MM.1S (cell line): ENCODE data around the gene JMJD7.

Experiments
- DNase-seq: peaks from one replicate; pipeline ENCODE4 v3.0.0-alpha.2; 2015
- H2AFZ ChIP-seq: fragments of 300-600 bp; sonication (generic); 2 replicates; pipeline ENCODE4 v1.6.0; 2016; ENCODE audit warnings: antibody characterized with exemption, low read length
- H3F3A ChIP-seq: fragments of 300-600 bp; sonication (generic); 2 replicates; pipeline ENCODE4 v1.6.1; 2016; ENCODE audit warnings: mild to moderate bottlenecking, antibody characterized with exemption, low read length, moderate library complexity, mixed read lengths; ENCODE audit not compliant: insufficient read depth
- H3K27ac ChIP-seq: fragments of 300-600 bp; sonication (generic); 2 replicates; pipeline ENCODE4 v1.5.1; 2016; ENCODE audit warnings: mild to moderate bottlenecking, low read length
- H3K27me3 ChIP-seq: fragments of 300-600 bp; sonication (generic); replicated peaks from 2 replicates; pipeline ENCODE4 v1.6.0; 2016; ENCODE audit warnings: low read length; ENCODE audit not compliant: insufficient read depth
- H3K36me3 ChIP-seq: fragments of 300-600 bp; sonication (generic); replicated peaks from 2 replicates; pipeline ENCODE4 v1.6.1; 2016; ENCODE audit warnings: mild to moderate bottlenecking, low read length, mixed read lengths; ENCODE audit not compliant: insufficient read depth
- H3K4me1 ChIP-seq: fragments of 300-600 bp; sonication (generic); 2 replicates; pipeline ENCODE4 v1.6.1; 2016; ENCODE audit warnings: low read length, mixed read lengths
- H3K4me2 ChIP-seq: fragments of 300-600 bp; sonication (generic); 2 replicates; pipeline ENCODE4 v1.6.0; 2016; ENCODE audit warnings: low read depth, low read length
- H3K4me3 ChIP-seq: fragments of 300-600 bp; sonication (generic); 2 replicates; pipeline ENCODE4 v1.5.1; 2016; ENCODE audit warnings: low read length, mixed read lengths
- H3K79me2 ChIP-seq: fragments of 300-600 bp; sonication (generic); 2 replicates; pipeline ENCODE4 v1.6.1; 2016; ENCODE audit warnings: mixed run types, low read length, mixed read lengths
- H3K9ac ChIP-seq: fragments of 300-600 bp; sonication (generic); 2 replicates; pipeline ENCODE4 v1.6.1; 2016; ENCODE audit warnings: low read length, mixed read lengths
- H3K9me2 ChIP-seq: fragments of 300-600 bp; sonication (generic); replicated peaks from 2 replicates; pipeline ENCODE4 v1.6.1; 2016; ENCODE audit warnings: mild to moderate bottlenecking, low read length, mixed read lengths; ENCODE audit not compliant: insufficient read depth
- H3K9me3 ChIP-seq: fragments of 300-600 bp; sonication (generic); replicated peaks from 2 replicates; pipeline ENCODE4 v1.6.1; 2016; ENCODE audit warnings: mild to moderate bottlenecking, low read length, mixed read lengths; ENCODE audit not compliant: insufficient read depth
- H4K20me1 ChIP-seq: fragments of 300-600 bp; sonication (generic); 2 replicates; pipeline ENCODE4 v1.6.1; 2016; ENCODE audit warnings: mild to moderate bottlenecking, low read length, moderate library complexity, mixed read lengths; ENCODE audit not compliant: insufficient read depth
- EZH2 ChIP-seq: fragments of 300-600 bp; sonication (generic); optimal IDR thresholded peaks from 2 replicates; pipeline ENCODE3; 2017; ENCODE audit warnings: low read depth, mild to moderate bottlenecking, antibody characterized with exemption, low read length, mixed read lengths
- EZH2phosphoT487 ChIP-seq: fragments of 300-600 bp; sonication (generic); IDR thresholded peaks from 2 replicates; pipeline ENCODE4 v1.6.1; 2018; ENCODE audit warnings: antibody characterized with exemption, low read length
- TF ChIP-seq, protein P1 (sequence below): fragments of 300-600 bp; sonication (generic); IDR thresholded peaks from 2 replicates; pipeline ENCODE4 v1.5.1; 2016; ENCODE audit warnings: antibody characterized with exemption, low read length, mixed read lengths

Gene JMJD7

DNA sequence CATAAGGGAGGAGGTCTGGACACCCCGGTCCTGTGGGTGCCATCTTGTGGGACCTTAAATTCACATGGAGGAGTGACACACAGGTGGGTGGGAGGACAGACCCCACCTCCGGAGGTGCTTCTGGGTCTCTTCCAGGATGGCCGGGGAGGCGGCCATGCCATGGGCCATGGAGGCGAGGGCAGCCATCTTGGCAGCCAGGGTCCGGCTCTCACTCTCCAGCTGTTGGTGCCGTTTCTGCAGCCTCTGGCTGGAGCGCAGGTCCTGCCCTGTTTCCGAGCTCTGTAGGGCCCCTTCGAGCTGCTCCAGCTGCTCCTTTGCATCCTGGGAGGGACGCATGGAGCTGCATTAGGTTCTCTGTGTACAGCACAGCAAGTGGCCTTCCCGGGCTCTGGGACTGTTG, 46.8 kb downstream of the JMJD7 start:
- Histone ChIP-seq H3K4me1 (no peaks in the 10 kb centered on the region), H3K27ac (no peak overlapping the region), H3K9ac (no peak overlapping the region), H3K36me3 (no peaks in the 10 kb centered on the region), H2AFZ (no peak overlapping the region), H3K9me3 (no peaks in the 10 kb centered on the region), H3K27me3 (peaks cover 66% of the 10 kb centered on the region), H3K4me2 (no peak overlapping the region), H3K79me2 (no peaks in the 10 kb centered on the region), H3K9me2 (no peaks in the 10 kb centered on the region), H3K4me3 (no peak overlapping the region), H4K20me1 (no peaks in the 10 kb centered on the region), H3F3A (no peaks in the 10 kb centered on the region)
- no peak for TF ChIP-seq EZH2phosphoT487
- TF ChIP-seq EZH2: no peak
- TF ChIP-seq, protein P1, sequence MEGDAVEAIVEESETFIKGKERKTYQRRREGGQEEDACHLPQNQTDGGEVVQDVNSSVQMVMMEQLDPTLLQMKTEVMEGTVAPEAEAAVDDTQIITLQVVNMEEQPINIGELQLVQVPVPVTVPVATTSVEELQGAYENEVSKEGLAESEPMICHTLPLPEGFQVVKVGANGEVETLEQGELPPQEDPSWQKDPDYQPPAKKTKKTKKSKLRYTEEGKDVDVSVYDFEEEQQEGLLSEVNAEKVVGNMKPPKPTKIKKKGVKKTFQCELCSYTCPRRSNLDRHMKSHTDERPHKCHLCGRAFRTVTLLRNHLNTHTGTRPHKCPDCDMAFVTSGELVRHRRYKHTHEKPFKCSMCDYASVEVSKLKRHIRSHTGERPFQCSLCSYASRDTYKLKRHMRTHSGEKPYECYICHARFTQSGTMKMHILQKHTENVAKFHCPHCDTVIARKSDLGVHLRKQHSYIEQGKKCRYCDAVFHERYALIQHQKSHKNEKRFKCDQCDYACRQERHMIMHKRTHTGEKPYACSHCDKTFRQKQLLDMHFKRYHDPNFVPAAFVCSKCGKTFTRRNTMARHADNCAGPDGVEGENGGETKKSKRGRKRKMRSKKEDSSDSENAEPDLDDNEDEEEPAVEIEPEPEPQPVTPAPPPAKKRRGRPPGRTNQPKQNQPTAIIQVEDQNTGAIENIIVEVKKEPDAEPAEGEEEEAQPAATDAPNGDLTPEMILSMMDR: no peak
- DNase-seq: no peak

DNA sequence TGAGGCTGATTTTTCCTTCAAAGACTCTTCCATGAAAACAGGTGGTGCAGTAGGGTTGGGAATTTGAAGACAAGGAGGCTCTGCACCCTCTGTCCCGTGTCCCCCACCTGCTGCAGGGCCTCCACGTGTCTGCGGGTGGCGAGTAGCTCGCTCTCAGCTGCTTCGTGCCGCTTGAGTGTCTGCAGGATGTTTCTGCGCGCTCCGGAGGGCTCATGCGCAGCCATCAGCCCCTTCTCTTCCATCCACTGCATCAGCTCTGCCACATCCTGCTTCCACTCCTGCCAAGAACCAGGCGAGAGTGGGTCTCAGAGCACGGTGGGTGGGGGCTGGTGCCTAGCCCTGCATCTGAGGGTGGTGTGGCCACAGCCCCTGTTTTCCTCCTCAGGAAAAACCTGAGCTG, 48.1 kb downstream of the JMJD7 start:
- H3K9me2 ChIP-seq: no peaks in the 10 kb centered on the region
- H3K27ac ChIP-seq: no peak overlapping the region
- H3F3A ChIP-seq: no peaks in the 10 kb centered on the region
- DNase-seq: no peak
- no peaks in the 10 kb centered on the region for H4K20me1 ChIP-seq
- H3K4me2 ChIP-seq: no peak overlapping the region
- H3K4me3 ChIP-seq: no peak overlapping the region
- TF ChIP-seq EZH2: no peak
- no peak for TF ChIP-seq EZH2phosphoT487
- TF ChIP-seq, protein P1: no peak
- no peaks in the 10 kb centered on the region for H3K79me2 ChIP-seq
- no peak overlapping the region for H2AFZ ChIP-seq
- peaks cover 54% of the 10 kb centered on the region for H3K27me3 ChIP-seq
- H3K9ac ChIP-seq: no peak overlapping the region
- H3K4me1 ChIP-seq: no peaks in the 10 kb centered on the region
- H3K9me3 ChIP-seq: no peaks in the 10 kb centered on the region
- H3K36me3 ChIP-seq: no peaks in the 10 kb centered on the region

DNA sequence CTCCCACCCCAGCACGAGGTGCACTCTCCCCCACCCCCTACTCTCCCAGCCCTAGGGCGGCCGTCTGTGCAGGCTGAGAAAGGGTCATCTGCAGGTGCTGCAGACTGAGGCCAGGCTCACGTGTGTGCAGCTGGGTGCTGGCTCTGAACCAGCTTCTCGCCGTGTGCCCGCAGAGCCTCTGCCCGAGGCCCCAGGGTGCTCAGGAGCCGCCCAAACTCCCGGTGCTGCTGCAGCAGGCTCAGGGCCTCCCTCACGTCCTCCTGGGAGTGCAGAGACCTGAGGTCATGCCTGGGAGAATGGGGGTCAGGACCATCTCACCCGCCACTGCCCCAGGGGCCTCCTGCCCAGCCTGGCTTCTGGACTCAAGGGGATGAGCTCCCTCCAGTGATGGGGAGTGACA, 48.8 kb downstream of the JMJD7 start:
- TF ChIP-seq EZH2 (no peak), EZH2phosphoT487 (no peak)
- TF ChIP-seq, protein P1: no peak
- H3K36me3 ChIP-seq: no peaks in the 10 kb centered on the region
- DNase-seq: no peak
- no peak overlapping the region for H3K4me3 ChIP-seq
- H3K4me2 ChIP-seq: no peak overlapping the region
- no peaks in the 10 kb centered on the region for H3K79me2 ChIP-seq
- no peak overlapping the region for H3K9ac ChIP-seq
- no peaks in the 10 kb centered on the region for H3K4me1 ChIP-seq
- no peaks in the 10 kb centered on the region for H3K9me3 ChIP-seq
- no peaks in the 10 kb centered on the region for H4K20me1 ChIP-seq
- H3K27ac ChIP-seq: no peak overlapping the region
- H2AFZ ChIP-seq: no peak overlapping the region
- H3K27me3 ChIP-seq: peaks cover 47% of the 10 kb centered on the region
- H3K9me2 ChIP-seq: no peaks in the 10 kb centered on the region
- H3F3A ChIP-seq: no peaks in the 10 kb centered on the region
